Progenitor cell of endocrine pancreas (in vitro differentiated cells): ENCODE data around the gene CYP2A7. TPM values are rescaled to one million over a fixed set of nuclear protein-coding genes. Genes with fewer than 3 reads are reported as not detected.
A peak's percentile ranks its signal among the peaks of the same experiment; 100 is the strongest.
"Not testable (repeated sequence)": the region's sequence is repeated elsewhere in the genome, so short reads cannot be mapped to it uniquely, and the experiment has no call there.

Source experiments
- DNase-seq: peaks from one replicate; pipeline ENCODE4 v3.0.0; 2021; ENCODE audit warnings: low spot score; ENCODE audit not compliant: unreplicated experiment
- H3K27ac Mint-ChIP-seq: 2 replicates; pipeline ENCODE4 v1.8.0; 2021; ENCODE audit warnings: mild to moderate bottlenecking, moderate library complexity, mixed read lengths
- H3K27me3 Mint-ChIP-seq: 2 replicates; pipeline ENCODE4 v1.8.0; 2021; ENCODE audit warnings: mixed read lengths
- H3K36me3 Mint-ChIP-seq: 2 replicates; pipeline ENCODE4 v1.8.0; 2022; ENCODE audit warnings: mixed read lengths; ENCODE audit not compliant: insufficient read depth
- H3K4me1 Mint-ChIP-seq: 2 replicates; pipeline ENCODE4 v1.8.0; 2021; ENCODE audit warnings: low read depth, mixed read lengths
- H3K4me3 Mint-ChIP-seq: 2 replicates; pipeline ENCODE4 v1.8.0; 2021; ENCODE audit warnings: low read depth, mild to moderate bottlenecking, moderate library complexity, mixed read lengths
- H3K9me3 Mint-ChIP-seq: 2 replicates; pipeline ENCODE4 v1.8.0; 2021; ENCODE audit warnings: low read depth, mixed read lengths
- total RNA-seq: library from RNA; stranded (reverse); gene quantifications from 2 replicates; pipeline ENCODE4 v1.2.1, GENCODE V29; 2021
- TF ChIP-seq, protein P1 (sequence below): fragments of 200-600 bp; sonication (generic); IDR thresholded peaks from one replicate; pipeline ENCODE4 v1.5.0; 2021; ENCODE audit warnings: antibody characterized with exemption, mild to moderate bottlenecking; ENCODE audit not compliant: unreplicated experiment

CYP2A7 gene
- total RNA-seq, 1 donor from 2014 or later, result not detected

- no peak overlapping the region for H3K27ac Mint-ChIP-seq
- H3K4me3 Mint-ChIP-seq, result no peak overlapping the region
- DNase-seq, result no peak
- H3K4me1 Mint-ChIP-seq, result no peaks in the 10 kb centered on the region
- peaks cover 3% of the 10 kb centered on the region for H3K9me3 Mint-ChIP-seq
- TF ChIP-seq, protein P1, sequence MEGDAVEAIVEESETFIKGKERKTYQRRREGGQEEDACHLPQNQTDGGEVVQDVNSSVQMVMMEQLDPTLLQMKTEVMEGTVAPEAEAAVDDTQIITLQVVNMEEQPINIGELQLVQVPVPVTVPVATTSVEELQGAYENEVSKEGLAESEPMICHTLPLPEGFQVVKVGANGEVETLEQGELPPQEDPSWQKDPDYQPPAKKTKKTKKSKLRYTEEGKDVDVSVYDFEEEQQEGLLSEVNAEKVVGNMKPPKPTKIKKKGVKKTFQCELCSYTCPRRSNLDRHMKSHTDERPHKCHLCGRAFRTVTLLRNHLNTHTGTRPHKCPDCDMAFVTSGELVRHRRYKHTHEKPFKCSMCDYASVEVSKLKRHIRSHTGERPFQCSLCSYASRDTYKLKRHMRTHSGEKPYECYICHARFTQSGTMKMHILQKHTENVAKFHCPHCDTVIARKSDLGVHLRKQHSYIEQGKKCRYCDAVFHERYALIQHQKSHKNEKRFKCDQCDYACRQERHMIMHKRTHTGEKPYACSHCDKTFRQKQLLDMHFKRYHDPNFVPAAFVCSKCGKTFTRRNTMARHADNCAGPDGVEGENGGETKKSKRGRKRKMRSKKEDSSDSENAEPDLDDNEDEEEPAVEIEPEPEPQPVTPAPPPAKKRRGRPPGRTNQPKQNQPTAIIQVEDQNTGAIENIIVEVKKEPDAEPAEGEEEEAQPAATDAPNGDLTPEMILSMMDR, result no peak
- H3K27me3 Mint-ChIP-seq, result peaks cover 62% of the 10 kb centered on the region
- H3K36me3 Mint-ChIP-seq, result no peaks in the 10 kb centered on the region
These were observed 9.8 kb downstream of the CYP2A7 start for GRCh38 chr19:40872209-40872608.

DNA sequence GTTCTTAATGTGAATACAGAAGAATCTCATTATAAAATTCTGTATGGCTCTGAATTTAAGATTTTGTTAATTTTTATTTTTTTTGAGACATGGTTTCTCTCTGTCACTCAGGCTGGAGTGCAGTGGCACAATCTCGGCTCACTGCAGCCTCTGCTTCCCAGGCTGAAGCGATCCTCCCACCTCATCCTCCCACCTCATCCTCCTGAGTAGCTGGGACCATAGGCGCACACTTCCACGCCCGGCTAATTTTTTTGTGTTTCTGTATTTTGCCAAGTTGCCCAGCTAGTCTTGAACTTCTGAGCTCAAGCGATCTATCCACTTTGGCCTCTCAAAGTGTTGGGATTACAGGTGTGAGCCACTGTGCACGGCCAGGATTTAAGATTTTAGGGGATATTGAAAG is 14.3 kb downstream of the CYP2A7 start:
- no peaks in the 10 kb centered on the region for H3K36me3 Mint-ChIP-seq
- DNase-seq, result no peak
- no peak overlapping the region for H3K4me3 Mint-ChIP-seq
- TF ChIP-seq, protein P1, result no peak
- H3K9me3 Mint-ChIP-seq, result peaks cover 3% of the 10 kb centered on the region
- H3K4me1 Mint-ChIP-seq, result peaks cover 4% of the 10 kb centered on the region
- H3K27me3 Mint-ChIP-seq, result peaks cover 28% of the 10 kb centered on the region
- H3K27ac Mint-ChIP-seq, result no peak overlapping the region

- H3K36me3 Mint-ChIP-seq, H3K4me3 Mint-ChIP-seq, H3K4me1 Mint-ChIP-seq, H3K9me3 Mint-ChIP-seq, DNase-seq: not testable (repeated sequence)
- H3K27me3 Mint-ChIP-seq, result peaks cover 15% of the 10 kb centered on the region
- peak overlapping the region; percentile 3 for H3K27ac Mint-ChIP-seq
These were observed 17.1 kb downstream of the CYP2A7 start for GRCh38 chr19:40864739-40865496.

GRCh38 chr19:40862785-40863184 is 19.2 kb downstream of the CYP2A7 start:
- Mint-ChIP-seq H3K27ac (no peak overlapping the region), H3K9me3 (no peaks in the 10 kb centered on the region), H3K4me1 (peaks cover 4% of the 10 kb centered on the region), H3K27me3 (peaks cover 11% of the 10 kb centered on the region), H3K36me3 (no peaks in the 10 kb centered on the region), H3K4me3 (no peak overlapping the region)
- DNase-seq, result no peak
- TF ChIP-seq, protein P1, result no peak

GRCh38 chr19:40862333-40862732 is 19.7 kb downstream of the CYP2A7 start:
- Mint-ChIP-seq H3K36me3 (no peaks in the 10 kb centered on the region), H3K27ac (no peak overlapping the region), H3K9me3 (no peaks in the 10 kb centered on the region), H3K4me3 (no peak overlapping the region), H3K27me3 (peaks cover 10% of the 10 kb centered on the region), H3K4me1 (peaks cover 4% of the 10 kb centered on the region)
- TF ChIP-seq, protein P1, result no peak
- DNase-seq, result no peak

DNA sequence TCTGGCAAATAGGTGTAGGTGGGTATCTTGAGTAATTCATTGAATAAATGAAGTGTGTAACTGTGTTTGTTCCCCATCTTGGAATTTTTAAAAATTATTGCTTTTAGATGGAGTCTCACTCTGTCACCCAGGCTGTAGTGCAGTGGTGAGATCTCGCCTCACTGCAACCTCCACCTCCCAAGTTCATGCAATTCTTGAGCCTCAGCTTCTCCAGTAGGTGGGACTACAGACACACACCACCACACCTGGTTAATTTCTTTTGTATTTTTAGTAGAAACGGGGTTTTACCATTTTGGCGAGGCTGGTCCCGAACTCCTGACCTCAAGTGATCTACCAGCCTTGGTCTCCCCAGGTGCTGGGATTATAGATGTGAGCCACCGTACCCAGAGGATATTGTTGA is 23.9 kb downstream of the CYP2A7 start:
- no peaks in the 10 kb centered on the region for H3K36me3 Mint-ChIP-seq
- H3K4me1 Mint-ChIP-seq, result no peaks in the 10 kb centered on the region
- H3K27ac Mint-ChIP-seq, result no peak overlapping the region
- TF ChIP-seq, protein P1, result no peak
- H3K9me3 Mint-ChIP-seq, result no peaks in the 10 kb centered on the region
- peaks cover 10% of the 10 kb centered on the region for H3K27me3 Mint-ChIP-seq
- no peak for DNase-seq
- H3K4me3 Mint-ChIP-seq, result no peak overlapping the region

- H3K4me1 Mint-ChIP-seq, H3K36me3 Mint-ChIP-seq, DNase-seq, H3K4me3 Mint-ChIP-seq, H3K9me3 Mint-ChIP-seq, H3K27ac Mint-ChIP-seq: not testable (repeated sequence)
- peaks cover 41% of the 10 kb centered on the region for H3K27me3 Mint-ChIP-seq
These were observed 29.4 kb downstream of the CYP2A7 start for GRCh38 chr19:40852467-40853152.

DNA sequence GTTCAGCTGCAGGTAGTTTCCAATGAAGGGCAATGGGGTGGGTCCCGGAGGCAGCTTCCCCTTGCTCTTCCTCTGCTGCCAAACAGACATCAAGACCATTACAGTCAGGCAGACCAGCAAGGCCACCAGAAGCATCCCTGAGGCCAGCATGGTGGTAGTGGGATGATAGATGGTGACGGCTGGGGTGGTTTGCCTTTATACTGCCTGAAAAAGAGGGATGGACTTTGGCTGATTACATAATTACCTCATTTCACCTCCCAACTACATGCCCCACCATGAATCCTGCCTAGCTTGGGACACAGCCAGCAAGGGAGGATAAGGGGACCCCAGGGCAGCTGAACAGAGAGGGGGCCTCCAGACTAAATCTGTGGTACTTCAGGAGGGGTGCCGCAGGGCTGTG is 31.8 kb downstream of the CYP2A7 start, which contains the start of gene CYP2A6:
CYP2A6 (minus strand) TSS at position 171 of the 400 bp plus-strand sequence; CDS start at position 150, 21 bp downstream.
- peaks cover 61% of the 10 kb centered on the region for H3K27me3 Mint-ChIP-seq
- not testable (repeated sequence) for H3K27ac Mint-ChIP-seq, DNase-seq, H3K4me1 Mint-ChIP-seq, H3K36me3 Mint-ChIP-seq, H3K9me3 Mint-ChIP-seq, H3K4me3 Mint-ChIP-seq
